Fibroblast of lung (primary cell): Measurements from ENCODE around the gene ICA1. TPM values are rescaled to one million over a fixed set of nuclear protein-coding genes. Genes with fewer than 3 reads are reported as not detected.

Experiments used
- DNase-seq, 2 donors: peaks; one replicate each; pipeline versions ENCODE4 v3.0.0 to v3.0.0-alpha.2; 2010; ENCODE audit warnings: low read depth in 2 of 2
- H2AFZ ChIP-seq: 2 replicates; pipeline ENCODE4 v1.5.1; 2012; ENCODE audit warnings: low read length, control low read depth, inconsistent platforms
- H3K27ac ChIP-seq: 2 replicates; pipeline ENCODE4 v1.5.1; 2011; ENCODE audit warnings: low read length, control low read depth; ENCODE audit not compliant: insufficient read depth
- H3K27me3 ChIP-seq: 2 replicates; pipeline ENCODE4 v1.5.1; 2011; ENCODE audit warnings: mild to moderate bottlenecking, low read length; ENCODE audit not compliant: control insufficient read depth, insufficient read depth
- H3K36me3 ChIP-seq: 2 replicates; pipeline ENCODE4 v1.5.1; 2011; ENCODE audit warnings: low read length; ENCODE audit not compliant: control insufficient read depth, insufficient read depth
- H3K4me1 ChIP-seq: 2 replicates; pipeline ENCODE4 v1.5.1; 2011; ENCODE audit warnings: low read length; ENCODE audit not compliant: control insufficient read depth, insufficient read depth; ENCODE audit errors: extremely low read depth
- H3K4me2 ChIP-seq: 2 replicates; pipeline ENCODE4 v1.5.1; 2011; ENCODE audit warnings: low read length, control low read depth; ENCODE audit not compliant: insufficient read depth; ENCODE audit errors: extremely low read depth
- H3K4me3 ChIP-seq, 4 experiments: fragments of 200-600 bp in 1 of 4; sonication (generic) in 1 of 4; replicated peaks in 1 of 4; 2 replicates each; pipeline ENCODE4 v1.5.1; 2011 to 2016; ENCODE audit warnings: low read length in 4 of 4, low read depth in 3 of 4, mild to moderate bottlenecking in 3 of 4, control low read depth in 2 of 4, inconsistent platforms in 1 of 4, mixed read lengths in 1 of 4; ENCODE audit not compliant: insufficient read depth in 1 of 4; ENCODE audit errors: control extremely low read depth in 1 of 4
- H3K79me2 ChIP-seq: 2 replicates; pipeline ENCODE4 v1.5.1; 2012; ENCODE audit warnings: mild to moderate bottlenecking, low read length, inconsistent platforms; ENCODE audit not compliant: control insufficient read depth, insufficient read depth
- H3K9ac ChIP-seq: 2 replicates; pipeline ENCODE4 v1.5.1; 2011; ENCODE audit warnings: mild to moderate bottlenecking, low read length, control low read depth; ENCODE audit not compliant: insufficient read depth
- H3K9me3 ChIP-seq: 2 replicates; pipeline ENCODE4 v1.5.1; 2012; ENCODE audit warnings: low read depth, low read length; ENCODE audit not compliant: control insufficient read depth, insufficient read depth
- H4K20me1 ChIP-seq: 2 replicates; pipeline ENCODE4 v1.5.1; 2011; ENCODE audit warnings: low read length; ENCODE audit not compliant: control insufficient read depth, insufficient read depth; ENCODE audit errors: extremely low read depth
- CTCF ChIP-seq, 2 donors: IDR thresholded peaks in 1 of 2; conservative IDR thresholded peaks in 1 of 2; 1 replicate in 1 of 2; 2 replicates in 1 of 2; pipeline ENCODE4 v1.5.1; 2011 to 2012; ENCODE audit warnings: low read length in 2 of 2, control low read depth in 1 of 2, inconsistent platforms in 1 of 2, low read depth in 1 of 2, mild to moderate bottlenecking in 1 of 2
- EZH2 ChIP-seq: IDR thresholded peaks from 2 replicates; pipeline ENCODE4 v1.5.1; 2012; ENCODE audit warnings: low read length, control low read depth, mild to moderate bottlenecking; ENCODE audit errors: missing control alignments
- polyA plus RNA-seq, 2 donors: library from polyadenylated mRNA; depleted of rRNA in 1 of 2; stranded (reverse) in 1 of 2; unstranded in 1 of 2; fragments of >200 nt; gene quantifications; 2 replicates each; pipeline ENCODE4 v1.2.1, GENCODE V29; 2011 to 2012; ENCODE audit warnings: missing spikeins in 1 of 2
- total RNA-seq: library from RNA; depleted of rRNA; stranded (reverse); fragments of >200 nt; gene quantifications from 2 replicates; pipeline ENCODE4 v1.2.1, GENCODE V29; 2014

Gene ICA1
- total and polyA plus RNA-seq, 2 donors (not counting 1 experiment from before 2014, with no cell fraction given) = 0.17 TPM; not detected in 1

GRCh38 chr7:8274589-8274988 is 12.6 kb upstream of the ICA1 start:
- peak in 1 of 2 donors; percentile 47 for DNase-seq
- H3K9me3 ChIP-seq = no peaks in the 10 kb centered on the region
- no peak overlapping the region for H3K4me2 ChIP-seq
- no peaks in the 10 kb centered on the region for H4K20me1 ChIP-seq
- no peaks in the 10 kb centered on the region for H3K36me3 ChIP-seq
- H3K79me2 ChIP-seq = no peaks in the 10 kb centered on the region
- TF ChIP-seq EZH2 (no peak), CTCF (conservative IDR thresholded peaks at IDR 0.05 in 1 of 2, IDR thresholded peaks at IDR 0.05 in 1 of 2; ENCODE audit: low read depth in 1 of 2, low read length in 2 of 2) (no peak)
- H3K4me3 ChIP-seq = no peak overlapping the region
- H3K27me3 ChIP-seq = no peaks in the 10 kb centered on the region
- H2AFZ ChIP-seq = no peak overlapping the region
- H3K9ac ChIP-seq = no peak overlapping the region
- H3K4me1 ChIP-seq = no peaks in the 10 kb centered on the region
- H3K27ac ChIP-seq = no peak overlapping the region

DNA sequence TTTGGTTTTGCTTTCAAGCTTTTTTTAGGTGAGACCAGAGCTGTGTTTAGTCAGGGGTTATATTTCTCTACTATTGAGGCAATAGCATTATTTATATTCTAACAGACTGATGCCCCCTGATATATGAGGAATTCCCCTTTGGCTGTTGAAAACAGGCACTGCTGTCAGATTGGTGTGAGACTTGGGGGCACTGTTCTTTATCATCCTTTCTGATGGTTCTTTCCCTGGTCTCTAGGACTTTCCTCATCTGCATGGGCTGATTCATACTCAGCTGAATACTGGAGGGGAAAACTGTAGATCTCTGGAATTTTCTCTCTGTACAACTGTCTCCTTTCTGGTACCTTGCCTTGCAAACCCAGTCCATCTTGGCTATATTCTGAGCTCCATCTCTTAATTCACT is 10.0 kb upstream of the ICA1 start:
- H3K36me3 ChIP-seq = no peaks in the 10 kb centered on the region
- no peak for TF ChIP-seq EZH2
- TF ChIP-seq CTCF (conservative IDR thresholded peaks at IDR 0.05 in 1 of 2, IDR thresholded peaks at IDR 0.05 in 1 of 2; ENCODE audit: low read depth in 1 of 2, low read length in 2 of 2) = no peak
- H3K9ac ChIP-seq = no peak overlapping the region
- H4K20me1 ChIP-seq = no peaks in the 10 kb centered on the region
- no peak overlapping the region for H3K4me3 ChIP-seq
- no peak overlapping the region for H3K4me2 ChIP-seq
- H3K27me3 ChIP-seq = no peaks in the 10 kb centered on the region
- H3K4me1 ChIP-seq = no peaks in the 10 kb centered on the region
- H3K27ac ChIP-seq = no peak overlapping the region
- H3K79me2 ChIP-seq = no peaks in the 10 kb centered on the region
- DNase-seq = no peak
- no peaks in the 10 kb centered on the region for H3K9me3 ChIP-seq
- H2AFZ ChIP-seq = no peak overlapping the region

DNA sequence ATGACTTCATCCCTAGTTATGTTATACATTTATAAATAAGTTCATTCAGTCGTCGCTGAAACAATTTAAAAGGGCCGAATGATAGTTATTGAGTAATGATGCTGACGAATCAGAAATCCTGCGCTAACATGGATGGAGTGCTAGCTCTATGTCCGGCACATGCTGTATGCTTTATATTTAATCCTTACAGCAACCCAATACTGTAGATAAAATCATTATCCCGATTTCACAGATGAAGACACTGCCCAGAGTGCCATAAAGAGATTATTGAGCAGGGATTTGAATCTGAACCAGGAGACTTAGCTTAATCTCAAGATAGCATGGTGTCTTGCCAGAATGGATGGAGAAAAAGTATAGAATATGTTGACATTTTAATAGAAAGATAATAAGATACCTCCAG is 1.1 kb upstream of the ICA1 start:
- Histone ChIP-seq H3K27ac (no peak overlapping the region), H4K20me1 (no peaks in the 10 kb centered on the region), H3K9ac (no peak overlapping the region), H3K4me2 (no peak overlapping the region), H2AFZ (no peak overlapping the region), H3K4me1 (no peaks in the 10 kb centered on the region), H3K4me3 (no peak overlapping the region), H3K79me2 (no peaks in the 10 kb centered on the region), H3K36me3 (no peaks in the 10 kb centered on the region), H3K27me3 (no peaks in the 10 kb centered on the region), H3K9me3 (no peaks in the 10 kb centered on the region)
- no peak for DNase-seq
- TF ChIP-seq EZH2 (no peak), CTCF (conservative IDR thresholded peaks at IDR 0.05 in 1 of 2, IDR thresholded peaks at IDR 0.05 in 1 of 2; ENCODE audit: low read depth in 1 of 2, low read length in 2 of 2) (no peak)
